Brain microvascular endothelial cell (primary cell): Measurements from ENCODE around the gene GARIN5B.

Experiments
- DNase-seq: peaks from one replicate; pipeline ENCODE4 v3.0.0-alpha.2; 2020
- H3K27ac ChIP-seq: fragments of 250-450 bp; sonication (Bioruptor Pico); 2 replicates; pipeline ENCODE4 v1.5.1; 2020; ENCODE audit warnings: mild to moderate bottlenecking, moderate library complexity
- H3K27me3 ChIP-seq: fragments of 250-450 bp; sonication (Bioruptor Pico); replicated peaks from 2 replicates; pipeline ENCODE4 v1.5.1; 2020; ENCODE audit warnings: mild to moderate bottlenecking
- H3K36me3 ChIP-seq: fragments of 250-450 bp; sonication (Bioruptor Pico); replicated peaks from 2 replicates; pipeline ENCODE4 v1.5.1; 2020; ENCODE audit warnings: mild to moderate bottlenecking
- H3K4me3 ChIP-seq: 2 replicates; pipeline ENCODE4 v1.5.1; 2011; ENCODE audit warnings: low read depth, mild to moderate bottlenecking, control low read depth, low read length, moderate library complexity
- in situ Hi-C: cut with HindIII; loops from 2 replicates; pipeline ENCODE4 v1.10.0; 2017; ENCODE audit warnings: low sequenced_read_pairs, low pct_ligation_motif_present
- TF ChIP-seq, protein P1 (sequence below): IDR thresholded peaks from 2 replicates; pipeline ENCODE4 v1.5.1; 2011; ENCODE audit warnings: low read depth, mild to moderate bottlenecking, moderate library complexity, low read length, control low read depth, inconsistent platforms; ENCODE audit errors: missing control alignments

GARIN5B gene

DNA sequence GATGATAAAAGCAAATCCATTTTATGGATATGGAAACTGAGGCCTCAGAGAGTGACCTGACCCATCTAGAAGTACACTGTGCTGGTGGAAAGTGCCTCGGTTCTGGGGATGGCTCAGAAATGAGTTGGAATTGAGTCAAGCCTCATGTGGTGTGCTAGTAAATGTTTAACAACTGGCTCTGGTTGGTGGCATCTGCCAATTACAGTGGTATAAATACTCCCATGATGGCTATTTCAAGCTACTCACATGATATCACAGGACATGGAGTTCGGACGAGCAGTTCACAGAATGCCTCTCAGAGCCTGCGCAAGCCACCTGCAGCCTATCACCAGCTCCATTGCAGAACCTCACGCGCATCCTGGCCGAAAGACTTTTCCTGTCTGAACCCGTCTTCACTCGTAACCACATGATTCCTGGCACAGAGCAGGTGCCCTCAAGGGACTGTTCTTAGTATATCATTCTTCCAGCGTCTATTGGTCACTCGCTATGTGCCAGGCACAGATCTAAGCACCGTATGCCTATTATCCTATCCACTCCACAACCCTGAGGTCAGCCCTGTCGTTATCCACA lies 47.0 kb downstream of the GARIN5B start:
- in situ Hi-C loops, result no loop called here

DNA sequence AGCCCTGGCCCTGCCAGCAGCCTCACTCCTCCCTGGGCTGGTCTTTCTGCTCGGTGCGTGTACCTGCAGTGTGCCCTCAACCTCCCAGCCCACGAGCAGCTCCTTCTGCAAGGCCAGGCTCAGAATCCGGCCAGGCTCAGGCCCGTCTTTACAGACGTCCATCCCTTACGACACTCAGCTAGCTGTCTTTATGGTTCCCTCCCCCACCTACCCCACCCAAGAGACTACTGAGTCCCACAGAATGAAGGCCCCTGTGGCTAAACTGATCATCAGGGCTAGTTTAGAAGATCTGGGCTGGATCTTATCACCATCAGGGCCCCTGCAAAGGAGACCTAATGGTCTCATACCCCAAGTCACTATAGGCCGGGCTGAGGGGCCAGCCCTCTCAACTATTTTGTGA lies 48.7 kb downstream of the GARIN5B start:
- Histone ChIP-seq H3K27me3 (no peaks in the 10 kb centered on the region), H3K27ac (no peak overlapping the region), H3K36me3 (peaks cover 1% of the 10 kb centered on the region), H3K4me3 (no peak overlapping the region)
- TF ChIP-seq, protein P1, sequence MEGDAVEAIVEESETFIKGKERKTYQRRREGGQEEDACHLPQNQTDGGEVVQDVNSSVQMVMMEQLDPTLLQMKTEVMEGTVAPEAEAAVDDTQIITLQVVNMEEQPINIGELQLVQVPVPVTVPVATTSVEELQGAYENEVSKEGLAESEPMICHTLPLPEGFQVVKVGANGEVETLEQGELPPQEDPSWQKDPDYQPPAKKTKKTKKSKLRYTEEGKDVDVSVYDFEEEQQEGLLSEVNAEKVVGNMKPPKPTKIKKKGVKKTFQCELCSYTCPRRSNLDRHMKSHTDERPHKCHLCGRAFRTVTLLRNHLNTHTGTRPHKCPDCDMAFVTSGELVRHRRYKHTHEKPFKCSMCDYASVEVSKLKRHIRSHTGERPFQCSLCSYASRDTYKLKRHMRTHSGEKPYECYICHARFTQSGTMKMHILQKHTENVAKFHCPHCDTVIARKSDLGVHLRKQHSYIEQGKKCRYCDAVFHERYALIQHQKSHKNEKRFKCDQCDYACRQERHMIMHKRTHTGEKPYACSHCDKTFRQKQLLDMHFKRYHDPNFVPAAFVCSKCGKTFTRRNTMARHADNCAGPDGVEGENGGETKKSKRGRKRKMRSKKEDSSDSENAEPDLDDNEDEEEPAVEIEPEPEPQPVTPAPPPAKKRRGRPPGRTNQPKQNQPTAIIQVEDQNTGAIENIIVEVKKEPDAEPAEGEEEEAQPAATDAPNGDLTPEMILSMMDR, result no peak
- no peak for DNase-seq
- in situ Hi-C loops, result no loop called here

More for the DNA sequence above, 47.0 kb downstream of the GARIN5B start:
- DNase-seq, result no peak
- TF ChIP-seq, protein P1, result no peak
- Histone ChIP-seq H3K27me3 (no peaks in the 10 kb centered on the region), H3K4me3 (no peak overlapping the region), H3K27ac (no peak overlapping the region), H3K36me3 (no peaks in the 10 kb centered on the region)

DNA sequence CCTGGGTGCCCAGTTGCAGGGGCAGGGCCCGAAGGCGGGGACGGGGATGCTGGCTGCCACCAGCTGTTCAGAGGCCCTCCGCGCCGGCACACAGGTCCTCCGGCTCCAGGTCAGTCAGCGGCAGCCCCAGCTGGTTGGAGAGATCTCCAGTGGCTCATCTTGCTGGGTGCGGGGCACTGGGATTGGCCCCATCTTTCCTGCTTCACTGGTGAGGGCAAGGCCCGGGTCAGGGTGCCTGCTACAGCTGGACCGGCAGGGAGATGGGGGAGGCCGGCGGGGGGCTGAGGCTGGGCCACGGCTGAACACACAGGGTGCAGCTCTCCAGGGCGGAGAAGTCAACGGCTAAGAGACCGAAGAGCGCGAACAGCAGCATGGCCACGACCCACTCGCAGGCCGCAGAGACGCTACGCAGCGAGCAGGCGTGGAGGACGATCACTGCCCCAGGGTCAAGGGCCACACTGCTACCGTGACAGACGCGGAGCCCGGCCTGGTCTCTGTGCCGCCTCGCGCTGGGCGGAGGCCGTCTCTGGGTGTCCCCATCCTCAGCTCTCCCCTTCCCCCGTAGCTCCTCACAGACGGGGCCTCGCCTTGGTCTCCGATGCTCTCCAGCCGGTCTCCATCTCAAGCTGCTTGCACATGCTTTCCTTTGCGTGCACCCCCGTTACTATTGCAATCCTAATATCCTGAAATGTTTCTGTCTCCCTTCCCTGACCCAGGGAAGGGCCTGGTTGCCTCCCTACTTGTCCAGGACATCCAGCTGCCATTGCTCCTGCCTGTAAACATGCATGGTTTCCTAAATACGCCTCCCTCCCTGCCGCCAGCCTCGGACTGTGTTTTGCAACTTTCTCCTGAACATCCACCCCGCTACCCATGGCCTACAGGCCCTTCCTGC lies 50.2 kb downstream of the GARIN5B start:
- Histone ChIP-seq H3K36me3 (peaks cover 9% of the 10 kb centered on the region), H3K27ac (no peak overlapping the region), H3K4me3 (no peak overlapping the region), H3K27me3 (no peaks in the 10 kb centered on the region)
- TF ChIP-seq, protein P1, result no peak
- in situ Hi-C loops, result no loop called here
- no peak for DNase-seq

DNA sequence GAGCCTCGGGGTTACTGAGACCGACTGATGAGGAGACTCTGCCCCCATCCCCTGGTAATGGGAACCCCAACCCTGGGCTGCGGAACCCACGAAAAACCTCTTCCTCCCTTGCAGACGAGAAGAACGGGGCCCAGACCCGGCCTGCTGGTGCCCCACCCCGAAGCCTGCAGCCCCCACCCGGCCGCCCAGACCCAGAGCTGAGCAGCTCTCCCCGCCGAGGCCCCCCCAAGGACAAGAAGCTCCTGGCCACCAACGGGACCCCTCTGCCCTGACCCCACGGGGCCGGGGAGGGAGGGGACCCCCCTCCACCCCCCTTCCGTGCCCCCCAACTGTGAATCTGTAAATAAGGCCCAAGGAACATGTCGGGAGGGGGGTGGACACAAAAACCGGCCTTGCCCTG lies 51.3 kb downstream of the GARIN5B start:
- H3K27me3 ChIP-seq, result no peaks in the 10 kb centered on the region
- DNase-seq, result no peak
- H3K27ac ChIP-seq, result no peak overlapping the region
- TF ChIP-seq, protein P1, result no peak
- in situ Hi-C loops, result no loop called here
- H3K36me3 ChIP-seq, result peaks cover 9% of the 10 kb centered on the region
- no peak overlapping the region for H3K4me3 ChIP-seq

DNA sequence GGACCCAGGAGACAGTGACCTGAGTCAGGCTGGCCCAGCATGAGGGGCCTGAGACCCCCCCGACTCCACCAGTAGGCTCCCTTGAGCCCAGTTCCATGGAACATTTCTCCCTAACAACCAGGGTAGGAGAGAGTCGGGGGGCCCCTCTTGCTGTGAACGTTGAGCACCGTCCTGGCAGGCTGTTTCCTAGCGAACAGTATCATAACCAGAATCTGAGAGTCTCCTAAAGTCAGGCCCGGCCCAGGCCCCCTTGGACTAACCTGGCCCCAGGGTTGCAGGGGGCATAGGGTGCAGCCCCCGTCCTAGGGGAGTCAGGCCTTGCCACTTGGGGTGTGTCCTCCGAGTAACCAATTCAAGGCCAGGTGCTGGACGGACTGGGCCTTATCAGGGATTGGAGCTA lies 51.7 kb downstream of the GARIN5B start:
- no peaks in the 10 kb centered on the region for H3K27me3 ChIP-seq
- TF ChIP-seq, protein P1, result no peak
- H3K4me3 ChIP-seq, result no peak overlapping the region
- H3K27ac ChIP-seq, result no peak overlapping the region
- peaks cover 13% of the 10 kb centered on the region for H3K36me3 ChIP-seq
- DNase-seq, result no peak
- in situ Hi-C loops, result no loop called here

DNA sequence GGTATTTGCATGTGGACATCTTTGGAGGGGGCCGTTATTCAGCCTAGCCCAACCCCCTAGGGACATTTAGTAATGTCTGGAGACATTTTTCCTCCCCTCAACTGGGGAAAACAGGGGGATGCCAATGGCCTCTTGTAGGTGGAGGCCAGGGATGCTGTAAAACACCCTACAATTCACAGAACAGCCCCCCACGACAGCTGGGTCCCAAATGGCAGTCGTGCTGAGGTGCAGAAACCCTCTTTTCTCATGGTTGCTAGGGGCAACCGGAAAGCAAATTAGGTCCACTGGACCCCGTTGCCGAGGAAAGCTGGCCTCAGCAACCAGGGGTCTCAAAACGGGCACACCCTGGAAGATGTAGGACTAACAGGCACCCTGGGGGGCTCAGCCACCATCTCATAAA lies 52.6 kb downstream of the GARIN5B start:
- TF ChIP-seq, protein P1, result no peak
- Histone ChIP-seq H3K4me3 (no peak overlapping the region), H3K36me3 (peaks cover 14% of the 10 kb centered on the region), H3K27me3 (no peaks in the 10 kb centered on the region), H3K27ac (no peak overlapping the region)
- no peak for DNase-seq
- in situ Hi-C loops, result no loop called here
